ENCODE measurements around the gene MARCKS.
"Not testable (repeated sequence)": the region's sequence is repeated elsewhere in the genome, so short reads cannot be mapped to it uniquely, and the experiment has no call there.

Gene MARCKS

DNA sequence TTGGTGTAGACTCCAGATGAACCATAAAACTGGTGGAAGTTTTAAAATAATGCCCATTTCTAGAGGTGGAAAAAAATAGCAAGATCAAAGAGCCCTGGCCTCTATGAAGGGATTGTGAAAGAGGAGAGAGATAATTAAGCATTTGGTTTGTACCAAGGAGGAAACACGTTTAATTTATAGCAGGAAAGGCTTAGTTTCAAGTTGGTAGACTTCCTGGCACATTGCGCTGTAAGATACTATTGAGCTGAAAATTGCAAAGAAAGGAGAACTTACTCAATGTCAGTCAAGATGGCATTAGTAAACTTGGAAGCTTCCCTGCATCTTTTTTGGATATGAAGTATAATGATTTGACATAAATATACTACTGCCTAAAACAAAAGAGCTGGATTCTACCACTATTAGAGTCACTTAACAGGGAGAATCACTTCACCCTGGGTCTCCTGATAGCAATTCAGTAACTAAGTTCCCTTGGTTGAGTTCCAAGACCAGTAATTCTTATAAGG is 24.4 kb downstream of the MARCKS start:
- DNase-seq (ENCODE audit: insufficient read length, low spot score) (no peak), FAIRE-seq (no peak)

DNA sequence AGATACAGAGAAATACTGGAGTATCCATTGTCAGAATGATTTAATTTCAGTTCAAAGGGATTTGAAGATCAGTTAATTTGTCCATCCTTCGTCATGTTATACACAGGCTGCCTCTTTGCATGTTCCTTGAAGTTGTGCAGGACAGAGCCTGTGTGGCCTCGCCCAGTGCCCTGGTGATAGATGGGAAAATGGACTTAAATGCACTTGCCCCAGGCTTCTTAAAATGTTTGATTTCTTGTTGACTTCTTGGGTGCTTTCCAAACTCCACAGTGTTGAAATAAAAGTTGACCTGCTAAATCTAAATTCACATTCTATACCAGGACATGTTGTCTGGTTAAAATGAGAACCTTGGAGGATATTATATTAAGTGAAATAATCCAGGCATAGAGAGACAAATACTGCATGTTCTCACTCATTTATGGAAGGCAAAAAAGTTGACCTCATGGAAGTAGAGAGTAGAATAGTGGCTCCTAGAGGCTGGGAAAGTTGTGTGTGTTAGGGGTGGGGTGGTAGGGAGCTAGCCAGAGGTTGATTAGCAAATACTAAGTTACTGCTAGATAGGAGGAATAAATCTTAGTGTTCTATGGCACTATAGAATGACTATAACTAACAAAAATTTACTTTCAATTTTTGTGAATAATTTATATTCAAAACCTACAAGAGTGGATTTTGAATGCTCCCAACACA is 25.3 kb downstream of the MARCKS start:
- FAIRE-seq: no peak
- DNase-seq (ENCODE audit: insufficient read length, low spot score): no peak

DNA sequence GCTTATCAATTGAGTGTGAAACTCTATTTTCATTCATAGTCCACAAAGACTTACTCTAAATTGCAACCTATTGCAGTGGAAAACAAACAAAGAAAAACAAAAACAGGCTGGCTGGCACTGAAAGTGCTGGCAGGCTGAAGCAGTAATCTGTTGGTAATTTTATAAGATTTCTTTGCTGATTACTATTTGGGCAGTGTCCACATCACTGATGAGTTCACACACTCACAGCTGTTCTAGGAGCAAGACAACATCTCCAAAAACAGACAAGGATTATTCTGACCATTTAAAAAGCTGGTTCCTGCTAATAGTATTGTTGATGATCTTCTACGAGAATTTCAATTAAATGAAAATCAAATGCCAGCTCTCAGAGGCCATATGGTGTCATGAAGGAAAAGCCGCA is 26.9 kb downstream of the MARCKS start:
- FAIRE-seq: no peak
- DNase-seq (ENCODE audit: insufficient read length, low spot score): no peak

DNA sequence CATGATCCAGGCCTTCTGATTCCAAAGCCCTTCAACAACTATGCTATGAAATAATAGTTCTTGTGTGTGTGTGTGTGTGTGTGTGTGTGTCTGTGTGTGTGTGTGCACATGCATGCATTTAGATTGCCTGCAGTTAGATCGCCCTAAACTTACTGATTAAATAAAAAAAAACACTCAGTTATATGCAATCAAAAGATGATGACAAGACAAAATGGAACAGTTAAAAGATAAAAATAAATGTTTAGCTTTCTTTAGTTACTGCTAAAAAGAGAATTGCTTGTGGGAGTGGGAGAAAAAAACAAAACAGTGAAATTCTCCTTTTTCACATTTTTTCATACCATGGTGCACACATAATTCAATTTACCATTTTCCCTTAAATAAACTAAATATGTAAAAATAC is 29.4 kb downstream of the MARCKS start:
- no peak for DNase-seq (ENCODE audit: insufficient read length, low spot score)
- FAIRE-seq: no peak

DNA sequence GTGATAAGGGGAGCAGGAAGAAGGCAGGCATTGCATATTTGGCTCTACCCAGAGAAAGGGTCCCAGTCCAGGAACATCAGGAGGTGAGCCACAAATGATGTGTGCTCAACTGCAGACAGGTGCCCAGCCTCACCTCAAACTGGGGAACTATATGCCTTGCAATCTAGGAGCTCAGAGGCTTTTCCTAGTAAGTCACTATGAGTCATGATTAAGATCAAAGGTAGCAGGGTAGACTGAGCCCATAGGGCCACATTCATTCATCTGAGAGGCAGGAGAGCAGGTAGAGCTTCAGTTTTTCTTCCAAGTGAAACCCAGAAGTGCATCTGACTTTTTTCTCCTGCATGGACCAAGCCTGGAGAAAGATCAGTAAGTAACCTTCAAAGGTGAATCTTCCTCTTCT is 31.3 kb downstream of the MARCKS start:
- FAIRE-seq: no peak

DNA sequence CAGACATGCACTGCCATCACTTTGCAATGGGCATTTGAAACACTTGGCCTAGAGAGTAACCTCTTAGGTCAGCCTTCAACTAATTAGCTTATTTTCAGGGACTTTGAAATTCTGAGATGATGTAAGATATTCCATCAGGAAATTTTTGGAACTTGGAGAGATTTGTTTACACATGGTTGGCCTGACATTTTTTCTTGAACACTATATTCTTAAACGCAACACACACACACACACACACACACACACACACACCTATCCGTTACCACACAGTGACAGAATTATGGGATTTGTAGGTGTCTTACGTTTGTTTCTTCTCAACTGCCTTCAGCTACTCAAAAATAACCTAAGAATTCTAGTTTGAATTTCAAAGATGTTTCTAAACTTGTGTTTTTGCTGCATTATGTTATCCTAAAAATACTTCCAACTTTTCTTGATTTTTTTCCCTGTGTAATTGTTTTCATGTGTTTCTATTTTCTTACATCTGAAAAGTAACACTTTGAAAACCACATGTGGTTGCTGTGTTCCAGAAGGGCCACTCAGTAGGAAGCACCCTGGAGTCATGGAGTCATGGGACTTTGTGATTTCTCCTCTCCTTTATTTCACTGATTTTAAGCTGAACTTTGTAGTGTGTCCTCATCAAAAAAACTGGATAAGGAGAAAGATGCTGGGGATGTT is 31.9 kb downstream of the MARCKS start:
- DNase-seq (ENCODE audit: insufficient read length, low spot score): no peak
- no peak for FAIRE-seq

More for the DNA sequence above, 31.3 kb downstream of the MARCKS start:
- DNase-seq (ENCODE audit: insufficient read length, low spot score): no peak

DNA sequence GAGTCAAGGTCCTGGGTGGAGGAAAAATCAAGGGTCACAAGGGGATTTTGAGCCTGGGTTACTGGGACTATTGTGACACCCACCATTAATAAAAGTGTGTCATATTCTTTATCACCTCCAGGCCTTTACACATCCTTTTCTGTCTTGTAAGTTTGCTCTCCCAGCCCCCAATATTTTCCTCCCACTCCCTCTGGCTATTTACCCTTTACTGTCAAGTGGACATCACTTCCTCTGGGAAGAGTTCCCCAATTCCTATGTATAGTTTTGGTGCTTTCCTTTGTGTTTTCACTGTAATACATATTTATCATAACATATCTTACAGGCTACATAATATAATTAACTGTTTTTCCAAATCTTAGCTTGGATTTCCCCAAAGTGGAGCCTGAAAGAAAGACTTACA is 36.3 kb downstream of the MARCKS start:
- FAIRE-seq (no peak), DNase-seq (ENCODE audit: insufficient read length, low spot score) (no peak)

DNA sequence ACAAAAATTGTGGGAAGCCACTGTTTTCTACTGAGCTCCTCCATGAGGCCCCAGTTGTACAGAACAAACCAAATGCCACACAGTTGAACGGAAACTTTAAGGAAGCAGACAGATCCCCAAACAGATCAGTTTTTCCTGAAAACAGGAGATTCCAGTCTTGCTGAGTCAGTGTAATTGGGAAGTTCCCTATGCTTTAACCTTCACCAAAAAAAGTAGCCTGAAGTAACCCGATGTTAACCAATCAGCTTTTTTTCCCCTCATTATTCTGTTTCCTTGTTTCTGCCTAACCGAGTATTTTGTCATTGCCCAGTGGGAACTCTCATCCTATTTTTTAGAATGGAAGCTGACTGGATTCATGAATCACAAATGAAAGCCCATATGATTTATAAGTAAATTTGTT is 36.7 kb downstream of the MARCKS start:
- no peak for FAIRE-seq
- no peak for DNase-seq (ENCODE audit: insufficient read length, low spot score)

DNA sequence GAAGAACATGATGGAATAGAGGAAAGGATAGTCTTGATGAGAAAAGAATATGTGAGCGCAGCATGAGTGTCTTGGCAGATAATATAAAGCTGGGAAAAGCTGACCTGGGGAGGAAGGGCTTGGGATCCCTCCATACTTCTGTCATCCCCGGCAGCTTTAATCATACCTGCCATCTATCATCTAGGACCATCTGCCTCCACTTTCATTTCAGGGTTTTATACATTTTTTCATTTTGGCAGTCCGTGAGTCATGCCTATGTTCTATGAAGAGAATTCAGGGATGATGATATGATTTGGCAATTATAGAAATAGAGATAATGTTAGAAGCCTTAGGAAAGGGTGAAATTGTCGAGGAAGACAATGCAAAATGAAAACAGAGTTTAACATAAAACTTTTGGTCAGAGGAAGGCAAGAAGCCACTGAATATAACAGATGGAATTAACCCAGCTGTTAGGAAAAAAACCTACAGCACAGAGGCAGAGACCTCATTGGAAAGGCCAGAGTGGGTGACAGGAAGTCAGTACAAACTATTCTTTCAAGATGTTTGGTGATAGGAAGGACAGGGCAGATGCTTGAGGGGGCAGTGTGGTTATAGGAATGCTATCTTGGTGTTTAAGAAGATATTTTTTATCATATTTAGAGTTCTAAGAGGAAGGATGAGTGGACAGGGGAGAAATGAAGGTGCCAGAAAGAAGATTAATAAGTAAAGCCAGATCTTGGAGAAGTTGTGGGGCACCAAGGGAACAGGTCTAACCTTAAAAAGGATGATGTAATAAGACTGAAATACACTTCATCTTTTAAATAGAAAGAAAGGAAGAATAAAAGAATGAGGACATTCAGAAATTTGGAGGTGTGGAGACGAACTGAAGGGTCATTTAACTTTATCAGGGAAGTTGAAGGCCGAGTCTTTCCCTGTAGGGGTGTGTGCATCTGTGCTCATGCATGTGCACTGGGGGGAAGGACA is 37.8 kb downstream of the MARCKS start:
- DNase-seq (ENCODE audit: insufficient read length, low spot score): no peak
- no peak for FAIRE-seq

DNA sequence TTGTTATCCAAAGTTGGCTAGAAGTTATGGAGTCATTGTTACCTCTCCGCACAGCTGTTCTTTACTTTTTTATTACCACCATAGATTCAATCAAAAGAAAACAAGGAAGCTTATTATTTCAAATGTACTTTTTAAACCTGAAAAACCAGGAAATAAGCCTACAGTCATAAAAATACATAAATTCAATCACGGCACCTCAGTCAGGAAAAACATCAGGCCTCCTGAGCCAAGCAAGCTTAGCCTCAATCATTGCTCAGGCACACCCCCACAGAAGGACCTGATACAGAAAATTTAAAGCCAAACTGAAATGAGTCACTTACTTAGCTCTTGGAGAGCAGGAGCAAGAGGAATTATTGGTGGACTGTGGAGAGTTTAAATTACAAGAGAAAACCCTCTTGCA is 44.3 kb downstream of the MARCKS start:
- DNase-seq (ENCODE audit: insufficient read length, low spot score): no peak
- FAIRE-seq: no peak

DNA sequence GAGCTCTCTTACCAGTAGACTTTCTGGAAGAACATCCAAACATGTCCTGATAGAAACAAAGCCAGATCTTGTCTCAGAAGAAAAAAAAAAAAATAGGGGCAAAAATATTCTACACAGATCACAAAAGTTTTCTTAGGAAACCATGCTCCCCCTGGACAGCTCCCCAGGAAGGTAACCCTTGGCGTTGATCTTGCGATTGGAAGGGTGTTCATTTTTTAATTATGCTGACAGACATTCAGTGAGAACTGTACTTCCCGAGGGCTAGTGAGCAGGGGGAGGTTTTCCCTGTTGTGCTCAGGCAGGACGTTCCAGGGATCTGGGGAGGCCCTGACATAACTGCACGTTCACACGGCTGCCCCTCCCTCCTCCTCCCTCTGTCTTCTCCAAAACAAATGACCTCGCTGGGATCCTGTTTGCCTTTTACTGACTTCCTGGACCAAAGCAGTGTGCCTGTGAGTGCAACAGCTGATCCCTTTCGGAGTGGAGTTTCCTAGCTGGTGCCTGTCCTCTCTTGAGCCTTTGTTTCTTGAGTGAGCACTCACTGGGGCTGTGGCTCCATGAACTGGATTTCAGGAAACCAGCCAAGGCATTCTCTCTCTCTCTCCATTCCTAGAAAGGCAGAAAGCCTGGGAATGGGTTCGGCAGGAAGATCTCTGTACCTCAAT is 46.7 kb downstream of the MARCKS start:
- FAIRE-seq (no peak), DNase-seq (ENCODE audit: insufficient read length, low spot score) (no peak)

DNA sequence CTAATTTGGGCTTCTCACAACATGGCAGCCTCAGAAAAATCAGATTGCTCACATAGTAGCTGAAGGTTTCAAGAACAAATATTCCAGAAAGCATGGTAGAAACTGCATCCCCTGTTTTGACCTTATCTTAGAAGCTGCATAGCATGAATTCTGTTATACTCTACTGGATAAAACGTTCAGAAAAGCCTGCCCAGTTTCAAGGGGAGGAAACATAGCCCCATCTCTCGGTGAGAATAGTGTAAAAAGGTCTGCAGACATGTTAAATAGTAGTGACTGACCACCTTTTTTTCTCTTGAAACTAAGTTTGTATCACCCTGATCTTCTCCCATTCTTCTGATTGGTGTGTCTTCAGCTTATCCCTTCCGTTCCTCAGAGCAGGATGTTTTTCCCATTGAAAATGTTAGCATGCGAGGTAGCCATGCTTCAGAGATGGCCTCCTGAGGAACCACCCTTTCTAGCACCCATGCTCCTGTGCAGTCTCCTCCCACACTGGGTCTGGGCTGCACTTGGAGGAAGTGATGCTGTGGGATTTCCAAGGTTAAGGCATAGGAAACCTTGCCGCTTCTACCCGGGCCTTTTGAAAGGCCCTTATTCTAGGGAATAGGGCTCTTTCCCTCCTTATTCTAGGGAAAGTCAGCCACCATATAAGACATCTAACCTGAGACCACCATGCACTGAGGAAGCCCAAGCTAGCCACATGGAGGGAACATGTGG is 50.1 kb downstream of the MARCKS start:
- FAIRE-seq (no peak), DNase-seq (ENCODE audit: insufficient read length, low spot score) (no peak)

DNA sequence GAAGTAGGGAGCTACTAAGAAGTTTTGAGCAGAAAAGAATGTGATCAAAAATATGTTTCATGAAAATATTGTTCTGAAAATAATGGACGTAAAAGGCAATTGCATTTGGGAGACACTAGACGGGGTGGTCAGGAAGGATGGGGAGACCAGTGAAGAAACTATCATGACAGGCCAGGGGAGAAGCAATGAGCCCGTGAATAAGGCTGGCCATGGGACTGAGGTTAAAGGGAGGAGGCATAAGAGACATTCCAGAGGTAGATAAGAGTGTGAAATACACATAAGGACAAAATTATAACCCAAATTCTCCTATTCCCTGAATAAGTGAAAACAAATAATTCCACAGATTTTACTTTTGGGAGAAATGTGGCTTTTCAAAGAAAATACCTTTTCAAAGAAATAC is 51.7 kb downstream of the MARCKS start:
- FAIRE-seq (no peak), DNase-seq (ENCODE audit: insufficient read length, low spot score) (no peak)

DNA sequence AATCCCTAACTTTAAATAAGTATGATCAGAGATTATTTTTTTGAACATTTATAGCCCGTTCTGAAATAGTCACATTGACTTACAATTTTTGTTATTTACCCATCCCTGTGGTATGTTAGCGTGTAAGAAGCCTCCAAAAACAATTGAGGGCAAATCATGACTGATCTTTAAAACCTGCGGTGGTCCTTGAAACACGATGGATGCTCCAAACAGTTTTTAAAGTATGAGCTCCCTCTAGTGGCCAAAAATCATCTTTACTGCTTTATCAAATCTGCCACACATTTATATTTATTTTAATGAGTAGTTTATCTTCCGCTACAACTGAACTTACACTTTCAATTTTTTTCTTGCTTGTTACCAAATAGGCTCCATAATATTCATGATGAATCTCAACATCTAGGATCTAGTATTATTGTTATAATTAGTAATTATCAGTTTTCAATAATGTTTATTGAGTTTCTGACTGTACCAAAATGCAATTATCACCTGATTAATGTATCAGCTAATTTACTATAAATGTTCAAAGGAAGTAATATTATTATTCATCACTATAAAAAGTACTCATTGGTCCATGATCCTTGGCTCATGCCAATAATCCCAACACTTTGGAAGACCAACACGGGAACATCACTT is 52.2 kb downstream of the MARCKS start:
- no peak for FAIRE-seq

DNA sequence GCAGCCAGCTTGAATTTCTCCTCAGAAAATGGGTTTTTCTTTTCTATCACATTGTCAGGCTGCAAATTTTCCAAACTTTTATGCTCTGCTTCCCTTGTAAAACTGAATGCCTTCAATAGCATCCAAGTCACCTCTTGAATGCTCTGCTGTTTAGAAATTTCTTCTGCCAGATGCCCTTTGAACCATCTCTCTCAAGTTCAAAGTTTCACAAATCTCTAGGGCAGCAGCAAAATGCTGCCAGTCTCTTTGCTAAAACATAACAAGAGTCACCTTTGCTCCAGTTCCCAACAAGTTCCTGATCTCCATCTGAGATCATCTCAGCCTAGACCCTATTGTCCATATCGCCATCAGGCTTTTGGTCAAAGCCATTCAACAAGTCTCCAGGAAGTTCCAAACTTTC is 53.1 kb downstream of the MARCKS start:
- FAIRE-seq; DNase-seq (ENCODE audit: insufficient read length, low spot score): not testable (repeated sequence)

More for the DNA sequence above, 52.2 kb downstream of the MARCKS start:
- DNase-seq (ENCODE audit: insufficient read length, low spot score): peak; percentile 63

Data from HTR-8/SVneo (cell line).